Measurements from ENCODE around the gene HBA2.
"Not testable (repeated sequence)": the region's sequence is repeated elsewhere in the genome, so short reads cannot be mapped to it uniquely, and the experiment has no call there.

The HBA2 gene

DNA sequence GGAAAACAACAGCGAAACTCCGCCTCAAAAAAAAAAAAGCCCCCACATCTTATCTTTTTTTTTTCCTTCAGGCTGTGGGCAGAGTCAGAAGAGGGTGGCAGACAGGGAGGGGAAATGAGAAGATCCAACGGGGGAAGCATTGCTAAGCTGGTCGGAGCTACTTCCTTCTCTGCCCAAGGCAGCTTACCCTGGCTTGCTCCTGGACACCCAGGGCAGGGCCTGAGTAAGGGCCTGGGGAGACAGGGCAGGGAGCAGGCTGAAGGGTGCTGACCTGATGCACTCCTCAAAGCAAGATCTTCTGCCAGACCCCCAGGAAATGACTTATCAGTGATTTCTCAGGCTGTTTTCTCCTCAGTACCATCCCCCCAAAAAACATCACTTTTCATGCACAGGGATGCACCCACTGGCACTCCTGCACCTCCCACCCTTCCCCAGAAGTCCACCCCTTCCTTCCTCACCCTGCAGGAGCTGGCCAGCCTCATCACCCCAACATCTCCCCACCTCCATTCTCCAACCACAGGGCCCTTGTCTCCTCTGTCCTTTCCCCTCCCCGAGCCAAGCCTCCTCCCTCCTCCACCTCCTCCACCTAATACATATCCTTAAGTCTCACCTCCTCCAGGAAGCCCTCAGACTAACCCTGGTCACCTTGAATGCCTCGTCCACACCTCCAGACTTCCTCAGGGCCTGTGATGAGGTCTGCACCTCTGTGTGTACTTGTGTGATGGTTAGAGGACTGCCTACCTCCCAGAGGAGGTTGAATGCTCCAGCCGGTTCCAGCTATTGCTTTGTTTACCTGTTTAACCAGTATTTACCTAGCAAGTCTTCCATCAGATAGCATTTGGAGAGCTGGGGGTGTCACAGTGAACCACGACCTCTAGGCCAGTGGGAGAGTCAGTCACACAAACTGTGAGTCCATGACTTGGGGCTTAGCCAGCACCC lies 2.6 kb downstream of the HBA2 start:
- no peak for DNase-seq (ENCODE audit: low read depth in 2 of 2)

DNA sequence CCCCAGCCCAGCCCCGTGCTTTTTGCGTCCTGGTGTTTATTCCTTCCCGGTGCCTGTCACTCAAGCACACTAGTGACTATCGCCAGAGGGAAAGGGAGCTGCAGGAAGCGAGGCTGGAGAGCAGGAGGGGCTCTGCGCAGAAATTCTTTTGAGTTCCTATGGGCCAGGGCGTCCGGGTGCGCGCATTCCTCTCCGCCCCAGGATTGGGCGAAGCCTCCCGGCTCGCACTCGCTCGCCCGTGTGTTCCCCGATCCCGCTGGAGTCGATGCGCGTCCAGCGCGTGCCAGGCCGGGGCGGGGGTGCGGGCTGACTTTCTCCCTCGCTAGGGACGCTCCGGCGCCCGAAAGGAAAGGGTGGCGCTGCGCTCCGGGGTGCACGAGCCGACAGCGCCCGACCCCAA lies 3.3 kb downstream of the HBA2 start:
- not testable (repeated sequence) for DNase-seq (ENCODE audit: low read depth in 2 of 2)

DNA sequence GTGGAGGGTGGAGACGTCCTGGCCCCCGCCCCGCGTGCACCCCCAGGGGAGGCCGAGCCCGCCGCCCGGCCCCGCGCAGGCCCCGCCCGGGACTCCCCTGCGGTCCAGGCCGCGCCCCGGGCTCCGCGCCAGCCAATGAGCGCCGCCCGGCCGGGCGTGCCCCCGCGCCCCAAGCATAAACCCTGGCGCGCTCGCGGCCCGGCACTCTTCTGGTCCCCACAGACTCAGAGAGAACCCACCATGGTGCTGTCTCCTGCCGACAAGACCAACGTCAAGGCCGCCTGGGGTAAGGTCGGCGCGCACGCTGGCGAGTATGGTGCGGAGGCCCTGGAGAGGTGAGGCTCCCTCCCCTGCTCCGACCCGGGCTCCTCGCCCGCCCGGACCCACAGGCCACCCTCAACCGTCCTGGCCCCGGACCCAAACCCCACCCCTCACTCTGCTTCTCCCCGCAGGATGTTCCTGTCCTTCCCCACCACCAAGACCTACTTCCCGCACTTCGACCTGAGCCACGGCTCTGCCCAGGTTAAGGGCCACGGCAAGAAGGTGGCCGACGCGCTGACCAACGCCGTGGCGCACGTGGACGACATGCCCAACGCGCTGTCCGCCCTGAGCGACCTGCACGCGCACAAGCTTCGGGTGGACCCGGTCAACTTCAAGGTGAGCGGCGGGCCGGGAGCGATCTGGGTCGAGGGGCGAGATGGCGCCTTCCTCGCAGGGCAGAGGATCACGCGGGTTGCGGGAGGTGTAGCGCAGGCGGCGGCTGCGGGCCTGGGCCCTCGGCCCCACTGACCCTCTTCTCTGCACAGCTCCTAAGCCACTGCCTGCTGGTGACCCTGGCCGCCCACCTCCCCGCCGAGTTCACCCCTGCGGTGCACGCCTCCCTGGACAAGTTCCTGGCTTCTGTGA lies 4.1 kb downstream of the HBA2 start, which contains the start of gene HBA1:
Gene HBA1 (plus strand): TSS at position 204 of the 906 bp plus-strand sequence. CDS start 37 bp downstream, at position 241.
- not testable (repeated sequence) for DNase-seq (ENCODE audit: low read depth in 2 of 2)

DNA sequence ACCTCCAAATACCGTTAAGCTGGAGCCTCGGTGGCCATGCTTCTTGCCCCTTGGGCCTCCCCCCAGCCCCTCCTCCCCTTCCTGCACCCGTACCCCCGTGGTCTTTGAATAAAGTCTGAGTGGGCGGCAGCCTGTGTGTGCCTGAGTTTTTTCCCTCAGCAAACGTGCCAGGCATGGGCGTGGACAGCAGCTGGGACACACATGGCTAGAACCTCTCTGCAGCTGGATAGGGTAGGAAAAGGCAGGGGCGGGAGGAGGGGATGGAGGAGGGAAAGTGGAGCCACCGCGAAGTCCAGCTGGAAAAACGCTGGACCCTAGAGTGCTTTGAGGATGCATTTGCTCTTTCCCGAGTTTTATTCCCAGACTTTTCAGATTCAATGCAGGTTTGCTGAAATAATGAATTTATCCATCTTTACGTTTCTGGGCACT lies 4.7 kb downstream of the HBA2 start:
- no peak for DNase-seq (ENCODE audit: low read depth in 2 of 2)

DNA sequence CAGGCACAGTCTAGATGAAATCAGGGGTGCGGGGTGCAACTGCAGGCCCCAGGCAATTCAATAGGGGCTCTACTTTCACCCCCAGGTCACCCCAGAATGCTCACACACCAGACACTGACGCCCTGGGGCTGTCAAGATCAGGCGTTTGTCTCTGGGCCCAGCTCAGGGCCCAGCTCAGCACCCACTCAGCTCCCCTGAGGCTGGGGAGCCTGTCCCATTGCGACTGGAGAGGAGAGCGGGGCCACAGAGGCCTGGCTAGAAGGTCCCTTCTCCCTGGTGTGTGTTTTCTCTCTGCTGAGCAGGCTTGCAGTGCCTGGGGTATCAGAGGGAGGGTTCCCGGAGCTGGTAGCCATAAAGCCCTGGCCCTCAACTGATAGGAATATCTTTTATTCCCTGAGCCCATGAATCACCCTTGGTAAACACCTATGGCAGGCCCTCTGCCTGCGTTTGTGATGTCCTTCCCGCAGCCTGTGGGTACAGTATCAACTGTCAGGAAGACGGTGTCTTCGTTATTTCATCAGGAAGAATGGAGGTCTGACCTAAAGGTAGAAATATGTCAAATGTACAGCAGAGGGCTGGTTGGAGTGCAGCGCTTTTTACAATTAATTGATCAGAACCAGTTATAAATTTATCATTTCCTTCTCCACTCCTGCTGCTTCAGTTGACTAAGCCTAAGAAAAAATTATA lies 5.4 kb downstream of the HBA2 start:
- DNase-seq (ENCODE audit: low read depth in 2 of 2) = no peak

DNA sequence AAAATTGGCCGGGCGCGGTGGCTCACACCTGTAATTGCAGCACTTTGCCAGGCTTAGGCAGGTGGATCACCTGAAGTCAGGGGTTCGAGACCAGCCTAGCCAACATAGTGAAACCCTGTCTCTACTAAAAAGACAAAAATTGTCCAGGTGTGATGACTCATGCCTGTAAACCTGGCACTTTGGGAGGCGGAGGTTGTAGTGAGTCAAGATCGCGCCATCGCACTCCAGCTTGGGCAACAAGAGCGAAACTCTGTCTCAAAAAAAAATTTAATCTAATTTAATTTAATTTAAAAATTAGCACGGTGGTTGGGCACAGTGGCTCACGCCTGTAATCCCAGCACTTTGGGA lies 6.0 kb downstream of the HBA2 start:
- no peak for DNase-seq (ENCODE audit: low read depth in 2 of 2)

DNA sequence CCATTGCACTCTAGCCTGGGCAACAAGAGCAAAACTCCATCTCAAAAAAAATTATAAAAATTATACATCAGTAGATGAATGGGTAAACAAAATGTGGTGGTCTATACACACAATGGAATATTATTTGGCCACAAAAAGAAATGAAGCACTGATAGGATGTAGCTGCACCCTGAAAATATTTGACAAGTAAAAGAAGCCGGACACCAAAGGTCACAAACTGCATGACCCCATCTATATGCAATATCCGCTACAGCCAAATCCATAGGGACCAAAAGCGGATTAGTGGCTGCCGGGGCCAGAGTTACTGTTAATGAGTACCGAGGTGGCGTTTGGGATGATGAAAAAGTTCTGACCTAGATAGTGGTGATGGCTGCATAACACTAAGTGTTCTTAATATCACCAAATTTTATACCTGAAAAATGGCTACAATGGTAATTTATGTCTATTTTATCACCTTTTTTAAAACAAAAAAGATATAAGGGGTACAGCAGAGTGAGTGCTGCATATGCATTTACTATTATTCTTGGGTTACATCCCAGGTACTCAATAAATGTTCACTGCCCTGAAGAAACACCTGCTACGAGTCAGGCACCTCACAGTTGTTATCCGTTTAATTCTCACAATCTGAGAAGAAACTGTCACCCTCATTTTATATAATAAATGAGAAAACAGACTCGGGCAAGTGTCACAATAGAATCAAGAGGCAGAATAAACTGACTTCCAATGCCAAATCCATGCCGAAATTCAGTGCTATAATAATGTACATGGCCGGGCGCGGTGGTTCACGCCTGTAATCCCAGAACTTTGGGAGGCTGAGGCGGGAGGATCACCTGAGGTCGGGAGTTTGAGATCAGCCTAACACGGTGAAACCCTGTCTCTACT lies 6.8 kb downstream of the HBA2 start:
- no peak for DNase-seq (ENCODE audit: low read depth in 2 of 2)

DNA sequence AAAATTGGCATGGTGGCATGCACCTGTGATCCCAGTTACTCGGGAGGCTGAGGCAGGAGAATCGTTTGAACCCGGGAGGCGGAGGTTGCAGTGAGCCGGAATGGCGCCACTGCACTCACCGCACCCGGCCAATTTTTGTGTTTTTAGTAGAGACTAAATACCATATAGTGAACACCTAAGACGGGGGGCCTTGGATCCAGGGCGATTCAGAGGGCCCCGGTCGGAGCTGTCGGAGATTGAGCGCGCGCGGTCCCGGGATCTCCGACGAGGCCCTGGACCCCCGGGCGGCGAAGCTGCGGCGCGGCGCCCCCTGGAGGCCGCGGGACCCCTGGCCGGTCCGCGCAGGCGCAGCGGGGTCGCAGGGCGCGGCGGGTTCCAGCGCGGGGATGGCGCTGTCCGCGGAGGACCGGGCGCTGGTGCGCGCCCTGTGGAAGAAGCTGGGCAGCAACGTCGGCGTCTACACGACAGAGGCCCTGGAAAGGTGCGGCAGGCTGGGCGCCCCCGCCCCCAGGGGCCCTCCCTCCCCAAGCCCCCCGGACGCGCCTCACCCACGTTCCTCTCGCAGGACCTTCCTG lies 7.5 kb downstream of the HBA2 start, which contains the start of gene HBQ1:
Gene HBQ1 (plus strand): TSS at position 359 of the 575 bp plus-strand sequence. CDS start 28 bp downstream, at position 387.
- peak; percentile 15 to 24 for DNase-seq (ENCODE audit: low read depth in 2 of 2)

DNA sequence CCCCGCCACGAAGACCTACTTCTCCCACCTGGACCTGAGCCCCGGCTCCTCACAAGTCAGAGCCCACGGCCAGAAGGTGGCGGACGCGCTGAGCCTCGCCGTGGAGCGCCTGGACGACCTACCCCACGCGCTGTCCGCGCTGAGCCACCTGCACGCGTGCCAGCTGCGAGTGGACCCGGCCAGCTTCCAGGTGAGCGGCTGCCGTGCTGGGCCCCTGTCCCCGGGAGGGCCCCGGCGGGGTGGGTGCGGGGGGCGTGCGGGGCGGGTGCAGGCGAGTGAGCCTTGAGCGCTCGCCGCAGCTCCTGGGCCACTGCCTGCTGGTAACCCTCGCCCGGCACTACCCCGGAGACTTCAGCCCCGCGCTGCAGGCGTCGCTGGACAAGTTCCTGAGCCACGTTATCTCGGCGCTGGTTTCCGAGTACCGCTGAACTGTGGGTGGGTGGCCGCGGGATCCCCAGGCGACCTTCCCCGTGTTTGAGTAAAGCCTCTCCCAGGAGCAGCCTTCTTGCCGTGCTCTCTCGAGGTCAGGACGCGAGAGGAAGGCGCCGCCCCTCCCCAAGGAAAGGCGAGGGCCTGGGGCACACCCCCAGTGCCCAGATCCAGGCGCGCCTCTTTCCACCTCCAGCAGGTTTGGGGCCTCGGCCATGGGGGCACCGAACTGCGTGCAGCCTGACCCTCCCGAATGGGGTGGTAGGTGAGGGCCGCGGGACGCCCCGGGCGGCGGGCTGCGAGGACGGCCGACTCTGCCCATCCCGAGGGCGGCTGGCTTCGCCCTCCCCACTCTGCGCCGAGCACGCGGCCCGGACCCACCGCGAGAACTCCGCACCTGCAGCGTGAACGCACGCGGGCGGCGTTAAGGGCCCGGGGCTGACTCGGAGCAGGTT lies 8.2 kb downstream of the HBA2 start:
- DNase-seq (ENCODE audit: low read depth in 2 of 2) = peak; percentile 82 to 85

DNA sequence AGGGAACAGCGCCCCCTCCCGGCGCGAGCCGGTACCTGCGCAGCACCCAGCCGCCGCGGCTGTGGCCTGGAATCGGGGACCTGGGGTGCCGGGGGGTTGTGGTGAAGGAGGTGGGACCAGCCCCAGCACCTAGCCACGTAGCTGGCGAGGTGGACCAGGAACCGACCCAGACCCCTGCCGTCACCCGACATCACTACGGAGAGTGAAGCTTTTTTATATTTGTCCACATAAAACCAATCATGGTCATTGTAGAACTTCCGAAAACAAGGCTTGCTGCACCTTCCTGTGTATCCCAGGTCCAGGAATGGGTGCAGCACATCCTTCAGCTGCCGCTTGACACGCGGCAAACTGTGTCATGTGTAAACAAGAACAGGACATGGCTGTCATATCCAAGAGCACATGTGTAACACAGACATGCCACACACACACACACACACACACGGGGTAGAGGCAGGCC lies 8.9 kb downstream of the HBA2 start:
- no peak for DNase-seq (ENCODE audit: low read depth in 2 of 2)

DNA sequence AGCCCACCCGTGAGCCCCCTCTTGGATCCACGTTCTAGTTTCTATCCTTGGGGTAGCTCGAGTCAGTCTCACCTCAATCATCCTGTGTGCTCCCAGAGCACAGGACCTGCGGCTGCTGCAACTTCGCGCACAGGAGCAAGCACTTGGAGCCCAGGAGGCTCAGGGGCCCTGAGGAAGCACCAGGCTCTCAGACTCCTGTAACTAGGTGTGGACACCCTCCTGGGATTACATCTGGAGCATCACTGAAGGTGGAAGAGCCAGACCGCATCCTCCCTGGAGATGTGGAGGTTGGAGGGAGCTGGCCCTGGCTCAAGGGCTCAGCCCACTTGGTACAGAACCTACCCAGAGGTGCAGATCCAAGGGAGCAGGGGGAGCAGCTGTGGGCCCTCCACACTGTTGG lies 10.3 kb downstream of the HBA2 start:
- no peak for DNase-seq (ENCODE audit: low read depth in 2 of 2)

DNA sequence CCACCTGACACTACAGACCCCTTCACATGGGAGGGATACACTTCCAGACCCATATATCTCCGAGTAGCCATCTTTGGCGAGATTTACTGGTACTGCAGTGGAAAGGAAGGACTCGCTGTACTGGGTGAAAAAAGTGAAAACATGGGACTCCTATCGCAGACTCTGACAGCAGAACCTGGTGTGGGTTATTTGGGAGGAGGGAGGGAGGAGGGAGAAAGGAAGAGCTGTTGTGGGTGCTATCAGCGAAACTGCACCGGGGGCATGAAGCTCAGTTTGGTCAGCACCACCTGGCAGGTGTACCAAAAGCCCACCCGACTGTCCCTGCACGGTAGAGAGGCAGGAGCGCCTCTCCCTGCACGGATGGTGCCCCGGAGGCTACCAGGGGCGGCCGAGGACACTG lies 12.5 kb downstream of the HBA2 start:
- DNase-seq (ENCODE audit: low read depth in 2 of 2) = no peak

DNA sequence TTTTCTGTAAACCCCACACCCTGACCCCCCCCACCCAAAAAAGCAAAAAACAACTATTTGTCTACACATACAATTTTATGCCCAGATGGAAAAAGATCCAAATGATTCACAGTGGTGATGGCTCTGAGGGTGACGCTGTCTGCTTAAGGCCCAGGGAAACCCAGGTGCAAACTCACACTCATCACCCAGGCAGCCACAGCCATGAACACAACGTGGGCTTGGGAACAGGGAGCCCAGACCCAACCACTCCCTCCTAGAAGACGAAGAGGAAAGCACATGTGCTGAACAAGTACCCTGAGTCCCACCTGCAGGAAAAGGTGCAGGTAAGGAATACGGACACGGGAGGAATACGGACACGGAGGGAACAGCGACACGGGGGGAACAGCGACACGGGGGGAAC lies 13.0 kb downstream of the HBA2 start:
- DNase-seq (ENCODE audit: low read depth in 2 of 2) = no peak

DNA sequence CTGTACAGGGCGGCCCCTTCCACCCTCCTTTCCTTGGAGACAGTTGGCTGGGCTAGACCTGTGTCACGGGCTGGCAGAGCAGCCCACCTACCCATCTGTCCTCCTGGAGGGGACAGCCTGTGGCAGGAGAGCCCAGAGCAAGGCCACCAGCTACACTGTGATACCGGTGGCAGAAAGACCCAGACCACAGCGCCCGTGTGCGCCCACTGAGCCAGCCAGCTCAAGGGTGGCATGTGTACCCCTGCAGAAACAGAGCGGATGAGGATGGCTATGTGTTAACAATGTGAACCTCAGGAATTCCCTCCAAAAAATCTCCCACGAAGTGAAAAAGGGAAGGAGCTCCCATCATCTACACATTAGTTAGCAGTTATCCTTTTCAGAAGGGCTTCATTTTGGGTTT lies 14.7 kb downstream of the HBA2 start:
- no peak for DNase-seq (ENCODE audit: low read depth in 2 of 2)

DNA sequence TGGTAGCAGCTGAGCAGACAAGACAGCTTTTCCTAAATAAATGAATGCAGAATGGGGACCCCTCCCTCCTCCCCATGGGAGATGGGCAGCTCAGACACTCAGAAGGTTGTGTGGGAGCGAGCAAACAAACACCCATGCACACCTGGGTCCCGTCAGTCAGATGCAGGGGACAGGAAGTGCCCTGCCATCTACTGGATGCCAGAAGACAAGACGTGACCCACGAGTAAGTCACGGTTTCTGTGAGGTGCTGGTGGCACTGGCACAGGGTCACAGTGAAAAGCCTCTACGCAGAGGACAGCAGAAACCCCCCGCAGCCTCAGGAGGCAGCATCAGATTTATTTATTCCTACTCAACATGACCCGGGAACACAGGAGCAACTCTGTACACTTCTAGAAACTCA lies 16.0 kb downstream of the HBA2 start:
- DNase-seq (ENCODE audit: low read depth in 2 of 2) = no peak

DNA sequence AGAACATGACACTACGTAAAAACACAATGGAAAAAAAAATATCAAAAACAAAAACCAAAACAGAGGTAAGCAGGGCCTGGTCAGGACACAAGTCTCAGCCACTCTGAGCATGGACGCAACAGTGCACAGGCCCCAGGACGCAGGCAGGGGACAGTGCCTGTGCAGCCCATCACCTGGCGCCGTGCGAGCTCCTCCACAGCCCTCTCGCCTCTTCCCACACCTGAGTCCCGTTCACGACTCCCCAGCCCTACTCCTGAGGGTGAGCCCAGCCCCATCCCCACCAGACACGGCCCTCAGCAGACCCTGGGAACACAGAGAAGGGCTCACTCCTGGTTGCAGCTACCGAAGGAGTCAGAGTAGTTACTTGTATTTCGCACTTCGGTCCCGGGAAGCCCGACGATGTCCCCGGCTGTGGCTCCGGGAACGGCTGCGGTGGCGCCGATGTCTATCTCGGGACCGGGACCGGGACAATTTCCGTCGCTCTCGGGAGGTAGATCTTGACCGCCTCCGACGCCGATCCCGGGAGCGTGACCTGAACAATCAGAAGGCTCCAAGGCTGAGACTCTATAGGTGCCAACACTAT lies 17.0 kb downstream of the HBA2 start:
- DNase-seq (ENCODE audit: low read depth in 2 of 2) = no peak

DNA sequence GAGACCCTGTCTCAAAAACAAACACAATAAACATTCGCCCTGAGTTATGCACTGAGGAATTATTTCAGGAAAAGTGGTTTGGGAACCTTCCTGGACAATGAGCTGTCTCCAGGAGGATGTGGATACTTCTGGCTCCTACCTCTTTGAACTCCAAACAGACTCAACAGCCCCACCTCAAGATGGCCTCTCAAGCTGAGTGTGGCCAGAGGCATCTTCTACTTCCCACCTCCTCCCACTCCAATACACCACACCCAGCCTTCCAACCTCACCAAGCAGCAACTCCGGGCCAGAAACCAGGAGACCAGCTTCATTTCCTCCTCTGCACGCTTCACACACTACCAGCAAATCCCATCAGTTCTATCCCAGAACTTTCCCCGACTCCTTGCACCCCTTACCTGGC lies 19.2 kb downstream of the HBA2 start:
- no peak for DNase-seq (ENCODE audit: low read depth in 2 of 2)

DNA sequence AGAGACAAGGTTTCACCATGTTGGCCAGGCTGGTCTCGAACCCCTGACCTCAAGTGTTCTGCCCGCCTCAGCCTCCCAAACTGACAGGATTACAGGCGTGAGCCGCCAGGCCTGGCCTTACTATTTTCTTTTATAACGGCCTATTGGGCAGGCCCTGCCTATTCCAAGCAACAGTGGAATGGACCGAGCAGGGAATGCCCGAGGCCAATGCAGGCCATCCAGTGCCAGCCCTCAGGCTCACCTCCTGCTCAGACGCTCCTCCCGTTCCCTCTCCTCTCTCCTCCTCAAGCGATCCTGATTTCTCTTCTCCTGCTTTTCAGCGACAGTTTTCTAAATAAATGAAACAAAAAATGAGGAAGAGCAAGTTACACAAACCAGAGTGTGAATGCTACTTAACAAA lies 20.0 kb downstream of the HBA2 start:
- no peak for DNase-seq (ENCODE audit: low read depth in 2 of 2)

DNA sequence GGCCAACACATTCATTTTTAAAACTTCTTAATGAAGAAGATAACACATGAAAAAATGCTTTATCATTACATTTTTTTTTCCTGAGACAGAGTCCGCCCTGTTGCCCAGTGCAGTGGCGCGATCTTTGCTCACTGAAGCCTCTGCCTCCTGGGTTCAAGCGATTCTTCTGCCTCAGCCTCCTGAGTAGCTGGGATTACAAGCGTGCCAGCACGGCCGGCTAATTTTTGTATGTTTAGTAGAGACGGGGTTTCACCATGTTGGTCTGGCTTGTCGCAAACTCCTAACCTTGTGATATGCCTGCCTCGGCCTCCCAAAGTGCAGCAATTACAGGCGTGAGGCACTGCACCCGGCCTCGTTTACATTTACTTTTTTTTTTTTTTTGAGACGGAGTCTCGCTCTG lies 20.8 kb downstream of the HBA2 start:
- DNase-seq (ENCODE audit: low read depth in 2 of 2) = no peak
